Fibroblast of villous mesenchyme (primary cell): ENCODE data around the gene PLXNA2. TPM values are rescaled to one million over a fixed set of nuclear protein-coding genes. Genes with fewer than 3 reads are reported as not detected.

ENCODE experiments used
- DNase-seq: peaks from one replicate; pipeline ENCODE4 v3.0.0-alpha.2; 2010; ENCODE audit warnings: low read depth
- H3K4me3 ChIP-seq: 2 replicates; pipeline ENCODE4 v1.5.1; 2011; ENCODE audit warnings: low read depth, mild to moderate bottlenecking, low read length
- total RNA-seq: library from RNA; depleted of rRNA; stranded (reverse); fragments of >200 nt; gene quantifications from 2 replicates; pipeline ENCODE4 v1.2.3, GENCODE V29; 2012
- TF ChIP-seq, protein P1 (sequence below): IDR thresholded peaks from 2 replicates; pipeline ENCODE4 v1.5.1; 2012; ENCODE audit warnings: low read depth, mild to moderate bottlenecking, low read length; ENCODE audit not compliant: insufficient read depth

The PLXNA2 gene
- total RNA-seq, 1 donor: 0.86 TPM

DNA sequence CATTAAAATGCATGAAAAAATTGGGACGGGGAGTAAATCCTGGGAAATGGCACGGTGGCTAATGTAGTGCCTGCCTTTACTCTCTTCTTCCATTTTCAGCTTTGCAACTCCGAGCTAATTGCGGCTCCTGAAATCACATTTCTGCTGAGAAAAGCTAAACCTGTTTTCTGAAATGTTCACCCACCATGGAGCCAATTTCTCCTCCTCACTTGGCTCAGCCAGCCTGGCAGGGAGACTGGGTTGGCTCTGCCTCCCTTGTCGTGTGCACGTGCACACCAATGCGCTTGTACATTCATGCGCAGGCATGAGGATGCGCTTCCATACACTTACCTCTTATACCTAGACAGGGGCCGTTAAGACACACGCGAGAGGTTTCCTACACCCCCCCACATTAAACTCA lies 165.4 kb downstream of the PLXNA2 start:
- TF ChIP-seq, protein P1, sequence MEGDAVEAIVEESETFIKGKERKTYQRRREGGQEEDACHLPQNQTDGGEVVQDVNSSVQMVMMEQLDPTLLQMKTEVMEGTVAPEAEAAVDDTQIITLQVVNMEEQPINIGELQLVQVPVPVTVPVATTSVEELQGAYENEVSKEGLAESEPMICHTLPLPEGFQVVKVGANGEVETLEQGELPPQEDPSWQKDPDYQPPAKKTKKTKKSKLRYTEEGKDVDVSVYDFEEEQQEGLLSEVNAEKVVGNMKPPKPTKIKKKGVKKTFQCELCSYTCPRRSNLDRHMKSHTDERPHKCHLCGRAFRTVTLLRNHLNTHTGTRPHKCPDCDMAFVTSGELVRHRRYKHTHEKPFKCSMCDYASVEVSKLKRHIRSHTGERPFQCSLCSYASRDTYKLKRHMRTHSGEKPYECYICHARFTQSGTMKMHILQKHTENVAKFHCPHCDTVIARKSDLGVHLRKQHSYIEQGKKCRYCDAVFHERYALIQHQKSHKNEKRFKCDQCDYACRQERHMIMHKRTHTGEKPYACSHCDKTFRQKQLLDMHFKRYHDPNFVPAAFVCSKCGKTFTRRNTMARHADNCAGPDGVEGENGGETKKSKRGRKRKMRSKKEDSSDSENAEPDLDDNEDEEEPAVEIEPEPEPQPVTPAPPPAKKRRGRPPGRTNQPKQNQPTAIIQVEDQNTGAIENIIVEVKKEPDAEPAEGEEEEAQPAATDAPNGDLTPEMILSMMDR: no peak
- no peak overlapping the region for H3K4me3 ChIP-seq

DNA sequence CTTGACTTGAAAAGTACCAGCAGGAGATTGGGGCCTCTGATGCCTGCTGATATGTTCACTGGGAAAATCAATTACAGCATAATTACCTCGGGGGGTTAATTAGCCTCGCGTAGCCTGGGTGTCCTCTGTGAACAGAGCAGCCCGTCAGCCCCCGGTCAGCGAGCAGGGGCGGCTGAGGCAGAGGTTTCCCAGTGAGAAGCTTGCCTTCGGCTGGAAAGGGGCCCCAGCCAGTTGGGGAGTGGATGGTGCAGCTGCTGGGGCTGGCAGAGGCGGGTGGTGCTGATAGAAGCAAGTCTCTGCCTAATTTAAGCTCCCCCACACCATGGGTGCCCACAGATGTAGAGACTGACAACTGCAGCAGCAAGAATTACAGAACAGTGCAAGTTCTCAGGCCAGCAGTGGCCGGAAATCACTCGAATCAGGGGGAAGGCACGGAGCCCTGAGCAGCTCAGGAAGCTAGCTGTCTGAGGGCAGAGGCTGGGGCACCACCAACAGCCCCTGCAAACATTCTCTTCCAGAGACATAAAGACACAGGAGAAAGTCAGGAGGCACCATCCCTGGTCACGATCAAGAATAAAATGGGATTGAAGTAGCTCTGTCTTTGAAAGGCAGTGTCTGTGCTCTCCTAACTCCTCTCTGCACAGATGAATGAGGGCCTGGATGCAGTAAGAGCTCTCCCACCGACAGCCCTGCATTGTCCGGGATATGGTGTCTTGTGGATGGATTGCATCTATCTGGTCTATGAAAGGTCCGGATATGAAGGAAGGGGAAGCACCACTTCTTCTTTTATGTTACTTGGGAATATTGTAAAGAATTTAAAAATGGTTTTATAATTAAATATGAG lies 166.7 kb downstream of the PLXNA2 start:
- H3K4me3 ChIP-seq: no peak overlapping the region
- TF ChIP-seq, protein P1: no peak
- DNase-seq: no peak

More for the DNA sequence above, 165.4 kb downstream of the PLXNA2 start:
- no peak for DNase-seq

DNA sequence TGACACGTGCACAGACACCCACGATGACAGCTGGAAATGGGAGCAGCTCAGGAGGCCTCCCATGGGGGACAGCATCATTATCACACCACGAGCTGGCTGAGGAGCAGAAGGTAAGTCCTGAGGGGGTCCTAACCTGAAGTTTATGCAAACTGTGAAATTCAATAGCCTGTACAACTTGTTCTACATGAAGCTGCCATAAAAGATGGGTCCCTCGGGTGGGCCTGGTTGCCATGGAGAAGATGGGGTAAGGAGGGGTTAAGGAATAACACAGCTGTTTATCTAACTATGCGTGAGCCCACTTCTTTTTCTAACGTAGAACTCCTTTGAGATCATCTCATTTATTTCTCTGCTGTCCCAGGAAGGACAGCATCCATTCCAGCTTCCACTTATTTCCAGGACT lies 169.8 kb downstream of the PLXNA2 start:
- H3K4me3 ChIP-seq: no peak overlapping the region
- no peak for DNase-seq
- TF ChIP-seq, protein P1: no peak

DNA sequence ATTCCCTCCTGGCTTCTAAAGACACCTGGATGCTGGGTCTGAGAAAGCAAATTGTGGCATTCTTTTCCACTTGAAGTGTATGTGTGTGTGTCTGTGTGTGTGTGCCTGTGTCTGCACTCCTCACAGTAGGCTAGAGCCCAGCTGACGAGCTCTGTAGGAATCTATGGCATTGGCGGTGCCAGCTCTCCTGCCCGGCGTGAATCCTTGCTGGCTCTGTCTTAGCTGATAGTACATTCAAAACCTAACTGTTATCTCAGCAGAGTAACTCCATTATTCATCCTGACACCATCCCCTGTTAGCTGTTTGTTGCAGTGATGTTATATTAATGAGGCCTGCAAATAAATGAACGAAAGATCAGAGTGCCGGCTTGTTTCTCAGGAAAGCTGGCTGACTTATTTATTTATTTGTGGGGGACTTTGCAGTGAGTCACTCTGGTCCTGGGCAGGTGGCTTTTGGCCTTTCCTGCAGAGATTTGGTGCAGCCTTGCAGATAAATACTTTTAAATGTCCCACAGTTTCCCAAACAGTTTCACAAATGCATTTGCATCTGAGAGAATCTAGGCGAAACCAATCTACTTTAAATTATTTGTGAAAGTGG lies 172.7 kb downstream of the PLXNA2 start:
- TF ChIP-seq, protein P1: no peak
- no peak overlapping the region for H3K4me3 ChIP-seq
- DNase-seq: no peak

DNA sequence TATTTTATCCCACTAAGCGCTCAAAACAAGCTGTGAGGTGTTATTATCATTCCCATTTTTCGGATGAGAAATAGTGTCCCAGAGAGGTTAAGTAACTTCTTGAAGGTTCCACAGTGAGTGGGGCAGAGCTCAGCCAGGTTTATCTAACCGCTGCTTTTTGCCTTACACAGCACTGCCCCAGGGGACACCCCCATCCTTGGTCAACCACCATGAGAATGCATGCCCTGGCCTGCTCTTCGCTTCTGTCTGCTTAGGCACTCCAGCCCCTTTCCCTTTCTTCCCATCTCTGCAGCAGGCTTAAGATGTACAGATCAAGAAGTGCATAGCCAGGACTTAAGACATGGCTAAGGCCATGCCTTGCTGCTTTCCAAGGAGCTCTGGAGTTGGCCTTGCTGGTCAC lies 174.3 kb downstream of the PLXNA2 start:
- no peak for DNase-seq
- no peak overlapping the region for H3K4me3 ChIP-seq
- TF ChIP-seq, protein P1: no peak

DNA sequence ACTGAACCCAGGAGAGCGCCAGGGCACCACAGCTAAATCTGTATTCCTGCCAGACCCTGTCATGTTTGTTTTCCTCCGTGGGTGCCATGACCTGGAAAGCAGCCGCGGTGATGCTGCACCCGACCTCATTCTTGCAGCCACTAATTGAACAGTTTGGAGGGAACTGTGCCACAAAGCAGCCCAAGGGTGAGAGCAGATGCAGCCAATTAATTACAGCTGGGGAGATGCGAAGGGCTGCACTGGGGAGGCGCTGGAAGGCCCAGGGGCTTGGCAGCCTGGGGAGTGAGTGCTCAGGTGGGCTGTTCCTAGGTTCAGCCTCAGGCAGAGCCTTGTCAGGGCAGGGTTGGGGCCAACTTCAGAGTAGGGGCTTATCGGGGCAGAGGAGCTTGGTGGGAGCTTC lies 174.9 kb downstream of the PLXNA2 start:
- DNase-seq: no peak
- TF ChIP-seq, protein P1: no peak

More for the DNA sequence above, 174.9 kb downstream of the PLXNA2 start:
- H3K4me3 ChIP-seq: no peak overlapping the region
